Panc1 (cell line): ENCODE measurements around the gene NEGR1. TPM values are rescaled to one million over a fixed set of nuclear protein-coding genes. Genes with fewer than 3 reads are reported as not detected.

Experiments
- ATAC-seq: fragments of 200-7000 bp; cut with Tn5 transposase; 2 replicates; pipeline ENCODE4 v1.9.1; 2020; ENCODE audit warnings: mild to moderate bottlenecking, moderate library complexity
- BruUV-seq: library from RNA; stranded (reverse); fragments of 400-500 nt; replicated peaks from 2 replicates; lab custom pipeline; 2021; lab: Mats Ljungman, UMichigan
- CTCF ChIA-PET: fragments of 300-600 bp; sonication (Branson Sonifier 250); formaldehyde crosslinking; loops from one replicate; lab custom pipeline; 2022; ENCODE audit warnings: antibody characterized with exemption; lab: Charles Lee
- POLR2A ChIA-PET: fragments of 300-600 bp; sonication (Branson Sonifier 250); formaldehyde crosslinking; loops from one replicate; lab custom pipeline; 2022; ENCODE audit warnings: antibody characterized with exemption; lab: Charles Lee
- DNase-seq: peaks from one replicate; pipeline ENCODE4 v3.0.0-alpha.2; 2010; ENCODE audit warnings: low read depth, low spot score
- H3K27ac ChIP-seq: 2 replicates; pipeline ENCODE4 v1.5.1; 2011; ENCODE audit warnings: mild to moderate bottlenecking, low read length, inconsistent platforms
- H3K27me3 ChIP-seq: fragments of 200-500 bp; sonication (Bioruptor generic); 2 replicates; pipeline ENCODE4 v1.6.0; 2014; ENCODE audit warnings: low read length, inconsistent platforms; ENCODE audit not compliant: control insufficient read depth, insufficient read depth
- H3K36me3 ChIP-seq: fragments of 200-500 bp; sonication (Bioruptor generic); 2 replicates; pipeline ENCODE4 v1.5.1; 2014; ENCODE audit warnings: inconsistent platforms, mild to moderate bottlenecking, low read length, moderate library complexity; ENCODE audit not compliant: control insufficient read depth, insufficient read depth
- H3K4me1 ChIP-seq: 2 replicates; pipeline ENCODE4 v1.5.1; 2011; ENCODE audit warnings: inconsistent platforms, mild to moderate bottlenecking, low read length, moderate library complexity; ENCODE audit not compliant: control insufficient read depth, insufficient read depth
- H3K4me3 ChIP-seq, 2 experiments: 2 replicates each; pipeline ENCODE4 v1.5.1; 2011 to 2012; ENCODE audit warnings: low read depth in 2 of 2, low read length in 2 of 2, mild to moderate bottlenecking in 2 of 2, inconsistent platforms in 1 of 2, moderate library complexity in 1 of 2
- H3K9me3 ChIP-seq: fragments of 200-500 bp; sonication (Bioruptor generic); 2 replicates; pipeline ENCODE4 v1.5.1; 2014; ENCODE audit warnings: low read depth, mild to moderate bottlenecking, inconsistent platforms, low read length, moderate library complexity; ENCODE audit not compliant: control insufficient read depth, insufficient read depth
- CTCF ChIP-seq: fragments of 450-650 bp; IDR thresholded peaks from 2 replicates; pipeline ENCODE4 v1.5.1; 2017; ENCODE audit warnings: mild to moderate bottlenecking
- POLR2AphosphoS5 ChIP-seq: IDR thresholded peaks from 2 replicates; pipeline ENCODE4 v1.6.1; 2012; ENCODE audit warnings: mild to moderate bottlenecking, low read depth, low read length, moderate library complexity
- REST ChIP-seq, 2 experiments: IDR thresholded peaks; 2 replicates each; pipeline ENCODE4 v1.6.1; 2011 to 2012; ENCODE audit warnings: low read depth in 2 of 2, control low read depth in 1 of 2, low read length in 1 of 2, mild to moderate bottlenecking in 1 of 2, moderate library complexity in 1 of 2; ENCODE audit not compliant: insufficient read depth in 1 of 2
- SIN3A ChIP-seq: IDR thresholded peaks from 2 replicates; pipeline ENCODE4 v1.6.1; 2012; ENCODE audit warnings: low read depth, mild to moderate bottlenecking, low read length, moderate library complexity, borderline replicate concordance; ENCODE audit not compliant: insufficient read depth
- TCF7L2 ChIP-seq: IDR thresholded peaks from 2 replicates; pipeline ENCODE4 v1.6.1; 2011; ENCODE audit warnings: mild to moderate bottlenecking, low read depth, low read length, inconsistent platforms
- in situ Hi-C: cut with HindIII; loops from 2 replicates; pipeline ENCODE4 v1.10.0; 2016; ENCODE audit warnings: low sequenced_read_pairs, low pct_unique_long_range_greater_than_20kb
- intact Hi-C: fragments of 100-400 bp; cut with micrococcal nuclease; formaldehyde crosslinking; loops from one replicate; pipeline ENCODE4 v1.10.0; 2022; ENCODE audit not compliant: unreplicated experiment
- total RNA-seq: library from RNA; stranded (reverse); gene quantifications from one replicate; pipeline ENCODE4 v1.2.1, GENCODE V29; 2021; ENCODE audit not compliant: unreplicated experiment

The NEGR1 gene
- total RNA-seq, 1 experiment from 2014 or later: 2.7 TPM

- no peaks in the 10 kb centered on the region for H3K4me1 ChIP-seq
- DNase-seq (no peak), ATAC-seq (no peak)
- no TSS peak for BruUV-seq
- intact Hi-C loops (no loop called here), in situ Hi-C loops (no loop called here)
- H3K27ac ChIP-seq: no peak overlapping the region
- ChIA-PET POLR2A (no interaction called here), CTCF (no interaction called here)
- no peaks in the 10 kb centered on the region for H3K36me3 ChIP-seq
- H3K27me3 ChIP-seq: no peaks in the 10 kb centered on the region
- TF ChIP-seq POLR2AphosphoS5: no peak
- TF ChIP-seq SIN3A: no peak
- TF ChIP-seq TCF7L2: no peak
- no peak for TF ChIP-seq REST (IDR thresholded peaks at IDR 0.05; ENCODE audit: insufficient read depth in 1 of 2, low read depth in 2 of 2, low read length in 1 of 2)
- TF ChIP-seq CTCF: no peak
- no peaks in the 10 kb centered on the region for H3K9me3 ChIP-seq
- no peak overlapping the region for H3K4me3 ChIP-seq
These were observed 99.5 kb downstream of the NEGR1 start for GRCh38 chr1:72182859-72183258.

GRCh38 chr1:72178266-72178665 lies 104.1 kb downstream of the NEGR1 start:
- no peak overlapping the region for H3K4me3 ChIP-seq
- TF ChIP-seq POLR2AphosphoS5: no peak
- TF ChIP-seq REST (IDR thresholded peaks at IDR 0.05; ENCODE audit: insufficient read depth in 1 of 2, low read depth in 2 of 2, low read length in 1 of 2): no peak
- TF ChIP-seq SIN3A: no peak
- no peak for TF ChIP-seq TCF7L2
- no peak for TF ChIP-seq CTCF
- no peak for DNase-seq
- H3K36me3 ChIP-seq: no peaks in the 10 kb centered on the region
- POLR2A ChIA-PET: no interaction called here
- no TSS peak for BruUV-seq
- no peaks in the 10 kb centered on the region for H3K27me3 ChIP-seq
- H3K9me3 ChIP-seq: no peaks in the 10 kb centered on the region
- in situ Hi-C loops (no loop called here), intact Hi-C loops (no loop called here)
- ATAC-seq: no peak
- H3K27ac ChIP-seq: no peak overlapping the region
- H3K4me1 ChIP-seq: no peaks in the 10 kb centered on the region
- CTCF ChIA-PET: no interaction called here
